Fibroblast of upper back skin (primary cell): Measurements from ENCODE around the gene ABCB8.

Source experiments
- DNase-seq: peaks from one replicate; pipeline ENCODE4 v3.0.0-alpha.2; 2013

ABCB8 gene

DNA sequence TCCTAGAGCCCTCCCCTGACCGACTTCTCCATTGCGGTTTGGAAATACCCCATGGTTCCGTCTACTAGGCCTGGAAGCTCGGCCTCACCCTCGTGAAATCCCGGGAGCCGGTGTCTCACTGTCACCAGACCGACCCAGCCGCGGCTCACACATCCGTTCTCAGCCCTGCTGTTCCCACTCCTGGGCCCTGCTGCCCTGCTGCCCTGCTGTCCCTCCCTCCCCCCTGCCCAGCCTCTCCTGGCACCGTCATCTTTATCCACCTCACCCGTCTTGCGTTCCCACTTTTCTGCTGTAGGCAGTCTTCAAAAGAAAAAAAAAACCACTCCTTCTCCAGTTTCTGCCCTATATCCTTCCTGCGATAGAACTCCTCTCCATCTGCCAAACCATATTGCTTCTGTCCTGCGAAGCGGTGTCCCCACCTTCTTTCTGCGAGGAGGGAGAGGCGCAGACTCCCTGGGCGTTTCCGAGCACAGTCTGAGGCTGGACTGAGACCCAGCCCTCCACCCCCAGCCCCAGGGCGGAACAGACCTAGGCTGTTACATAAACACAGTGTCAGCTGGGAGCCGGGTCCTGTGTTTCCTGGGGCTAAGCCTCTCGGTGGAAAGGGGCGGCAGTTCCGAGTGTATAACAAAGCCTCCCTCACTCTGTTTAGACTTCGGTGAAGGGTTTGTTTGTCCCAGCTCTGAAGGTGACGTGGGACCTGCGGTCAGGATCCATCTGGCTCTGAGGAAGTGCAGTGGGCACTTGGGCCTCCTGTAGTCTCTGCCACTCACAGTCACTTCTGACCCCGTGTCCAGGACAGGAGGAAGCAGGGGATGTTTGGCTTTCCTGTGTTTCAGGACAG lies 60.8 kb downstream of the ABCB8 start:
- peak; percentile 32 for DNase-seq

DNA sequence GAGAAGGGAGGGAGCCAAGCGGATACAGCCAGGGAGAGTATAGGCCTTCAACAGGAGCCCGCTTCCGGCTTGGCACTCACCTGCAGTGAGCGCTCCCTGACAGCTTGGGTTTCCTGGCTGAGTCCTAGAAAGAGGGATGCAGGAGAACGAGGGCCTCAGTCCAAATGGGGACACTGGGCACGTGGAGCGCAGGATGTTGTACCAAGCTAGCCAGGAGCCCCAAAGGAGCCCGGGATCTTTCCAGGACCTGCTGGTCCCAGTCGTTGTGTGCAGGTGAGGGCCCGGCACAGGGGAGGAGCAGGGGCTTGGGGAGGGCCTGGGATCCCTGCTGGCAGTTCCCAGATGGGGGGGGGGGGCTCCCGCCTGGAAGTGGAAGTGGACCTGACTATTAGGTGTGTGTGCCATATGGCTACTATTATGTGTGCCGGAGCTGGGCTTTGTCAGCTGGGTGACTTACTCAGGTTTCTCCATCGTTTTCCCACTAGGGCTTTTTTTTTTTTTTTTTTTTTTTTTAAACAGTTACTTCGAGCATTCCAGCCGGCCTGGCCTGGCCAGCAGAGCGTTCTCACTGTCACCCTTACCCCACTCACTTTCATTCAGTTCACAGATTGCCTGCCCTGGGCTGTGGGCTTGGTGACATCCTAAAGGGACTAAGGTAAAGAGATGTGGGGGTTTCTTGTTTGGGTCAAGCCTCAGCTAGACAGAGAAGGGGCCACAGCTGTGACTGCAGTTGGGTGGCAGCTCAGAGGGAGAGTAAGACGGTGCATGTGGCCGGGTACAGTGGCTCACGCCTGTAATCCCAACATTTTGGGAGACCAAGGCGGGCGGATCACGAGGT lies 61.9 kb downstream of the ABCB8 start:
- DNase-seq = no peak

DNA sequence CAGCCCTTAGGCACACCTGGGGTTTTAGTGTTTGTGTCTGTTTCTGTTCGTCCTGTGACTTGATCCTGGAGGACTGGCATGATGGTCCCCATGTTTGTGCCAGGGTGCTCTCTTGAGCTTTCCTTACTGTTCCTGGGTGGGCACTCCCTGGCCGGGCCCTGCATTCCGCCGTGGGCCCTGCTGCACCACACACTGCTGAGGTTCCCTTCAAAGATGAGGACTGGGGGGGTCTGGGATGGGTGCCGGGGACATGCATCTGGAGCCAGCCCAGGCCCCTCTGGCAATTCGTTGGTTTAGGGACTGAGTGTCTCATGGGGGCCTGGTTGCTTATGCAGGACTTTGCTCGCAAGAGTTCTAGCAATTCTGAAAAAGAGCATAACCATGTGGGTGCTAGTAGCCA lies 62.8 kb downstream of the ABCB8 start:
- DNase-seq = no peak

DNA sequence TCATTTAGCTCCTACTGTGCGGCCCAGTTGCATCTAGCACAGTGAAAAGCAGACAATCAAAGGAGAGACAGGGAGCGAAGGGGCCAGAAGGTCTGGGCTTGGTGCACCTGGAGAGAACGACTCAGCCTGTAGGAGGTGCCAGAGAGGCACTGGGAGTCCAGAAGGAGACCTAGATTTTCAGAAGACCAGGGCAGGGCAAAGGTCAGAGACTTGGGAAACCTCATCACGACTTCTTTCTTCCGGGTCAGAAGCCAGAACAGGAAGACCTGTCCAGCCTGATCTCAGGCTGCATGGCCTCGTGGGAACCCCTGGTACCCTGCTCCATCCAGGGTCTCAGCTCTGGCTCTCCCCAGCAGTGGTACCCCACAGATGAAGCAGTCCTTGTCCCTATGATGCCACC lies 63.2 kb downstream of the ABCB8 start:
- DNase-seq = no peak

DNA sequence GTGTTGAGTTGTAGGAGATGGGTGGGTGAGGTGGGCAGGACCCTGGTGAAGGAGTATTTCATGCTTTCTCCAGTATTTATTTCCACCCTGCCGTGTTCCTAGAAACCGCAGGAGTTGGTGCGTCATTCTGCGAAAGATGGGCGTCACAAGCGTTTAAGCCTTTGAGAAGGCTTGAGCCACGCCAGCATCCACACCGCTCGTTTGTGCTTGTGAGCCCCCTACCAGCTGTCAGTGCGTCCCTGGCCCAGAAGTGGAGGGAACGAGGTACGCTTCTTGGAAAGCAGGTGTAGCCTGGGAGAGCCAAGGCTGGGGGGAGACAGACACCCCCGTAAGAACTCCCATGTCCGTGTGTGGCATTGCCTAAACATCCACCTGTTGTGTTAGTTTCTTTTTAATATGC lies 63.7 kb downstream of the ABCB8 start:
- no peak for DNase-seq

DNA sequence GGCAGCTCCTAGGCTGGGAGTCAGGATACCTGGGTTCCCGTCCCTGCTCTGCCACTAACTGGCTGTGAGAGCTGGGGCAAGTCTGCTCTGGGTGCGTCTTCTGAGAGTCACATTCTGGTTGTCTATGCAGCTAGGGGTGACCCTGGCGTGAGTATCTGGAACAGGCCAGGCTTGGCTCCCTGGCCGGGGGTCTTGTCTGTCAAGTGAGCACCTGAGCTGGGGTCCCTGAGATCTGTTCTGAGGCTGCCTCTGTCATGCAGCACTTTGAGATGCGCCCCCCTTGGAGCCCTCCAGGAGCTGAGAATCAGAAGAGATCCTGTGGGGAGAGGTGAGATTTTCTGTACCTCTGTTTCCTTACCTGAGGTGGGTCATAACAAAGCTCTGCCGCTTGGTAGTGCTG lies 65.5 kb downstream of the ABCB8 start:
- no peak for DNase-seq

DNA sequence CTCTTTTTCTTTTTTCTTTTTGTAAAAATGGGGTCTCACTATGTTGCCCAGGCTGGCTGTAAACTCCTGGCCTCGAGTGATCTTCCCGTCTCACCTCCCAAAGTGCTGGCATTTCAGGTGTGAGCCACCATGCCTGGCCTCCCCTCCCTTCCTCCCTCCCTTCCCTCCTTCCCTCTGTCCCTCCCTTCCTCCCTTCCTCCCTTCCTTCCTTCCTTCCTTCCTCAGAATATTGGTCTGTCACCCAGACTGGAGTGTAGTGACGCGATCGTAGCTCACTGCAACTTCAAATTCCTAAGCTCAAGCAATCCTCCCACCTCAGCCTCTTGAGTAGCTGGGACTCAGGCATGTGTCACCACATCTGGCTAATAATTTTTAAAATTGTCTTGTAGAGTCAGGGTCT lies 66.4 kb downstream of the ABCB8 start:
- DNase-seq = peak; percentile 25

DNA sequence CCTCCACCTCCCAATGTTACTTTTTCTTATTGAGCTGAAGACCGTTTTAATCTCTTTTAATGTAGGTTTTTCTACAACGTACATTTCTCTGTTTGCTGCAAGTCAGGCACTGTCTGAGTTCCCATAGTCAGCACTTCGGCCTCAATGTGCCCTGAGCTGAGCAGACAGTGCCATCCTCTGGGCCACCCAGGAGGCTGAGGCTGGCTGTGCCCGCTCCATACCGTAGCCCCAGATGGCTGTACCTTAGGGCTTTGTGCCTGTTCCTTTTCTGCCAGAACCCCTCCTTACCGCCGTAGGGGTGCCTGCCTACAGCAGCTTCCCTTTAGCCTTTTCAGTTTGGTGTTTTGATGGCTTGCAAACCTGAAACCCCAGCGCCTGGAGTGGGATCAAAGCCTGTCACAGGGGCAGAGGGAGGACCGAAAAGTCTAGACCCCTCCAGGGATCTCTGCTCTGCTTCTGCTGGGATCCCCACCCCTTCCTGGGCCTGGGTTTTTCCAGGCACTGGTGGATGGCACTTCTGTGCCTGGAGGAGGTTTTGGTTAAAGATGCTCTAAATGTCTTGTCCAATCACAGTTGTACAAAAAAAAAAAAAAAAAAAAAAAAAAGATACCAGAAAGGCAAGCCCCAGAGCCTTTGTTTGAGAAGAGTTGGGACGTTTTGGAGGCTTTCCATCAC lies 67.0 kb downstream of the ABCB8 start:
- no peak for DNase-seq

DNA sequence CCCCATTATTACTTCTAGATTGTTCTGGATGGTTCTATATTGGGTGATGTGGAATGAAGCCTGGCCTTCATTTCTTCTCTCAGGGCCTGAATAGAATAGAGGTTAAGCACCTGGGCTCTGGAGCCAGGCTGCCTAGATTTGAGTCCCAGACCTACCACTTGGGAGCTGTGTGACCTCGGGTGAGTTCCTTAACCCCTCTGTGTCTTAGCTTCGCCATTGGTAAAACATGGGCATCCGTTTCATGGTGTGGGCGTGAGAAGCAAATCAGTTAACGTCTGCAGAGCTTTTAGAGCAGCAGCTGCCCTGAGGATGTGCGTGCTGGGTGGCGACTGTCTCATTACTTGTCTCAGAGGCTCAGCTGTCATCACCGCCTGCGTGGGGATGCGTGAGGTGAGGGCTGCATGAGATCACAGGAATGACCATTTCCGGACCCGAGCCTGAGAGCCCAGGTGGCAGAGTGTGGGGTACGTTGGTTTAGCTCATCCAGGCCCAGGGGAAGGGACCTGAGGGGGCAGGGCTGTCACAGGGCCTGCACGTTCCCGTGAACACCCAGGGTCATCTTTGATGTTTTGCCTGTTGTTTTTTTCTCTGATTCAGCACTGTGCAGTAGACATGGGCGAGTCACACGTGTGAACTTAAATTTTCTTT lies 67.7 kb downstream of the ABCB8 start:
- DNase-seq = no peak
